Ishikawa (cell line): Measurements from ENCODE around the gene TTC23L.
A peak's percentile ranks its signal among the peaks of the same experiment; 100 is the strongest.

Experiments
- CEBPB ChIP-seq: IDR thresholded peaks from 2 replicates; pipeline ENCODE4 v1.6.1; 2012
- CREB1 ChIP-seq: IDR thresholded peaks from 2 replicates; pipeline ENCODE4 v1.6.1; 2012; ENCODE audit warnings: low read depth
- EGR1 ChIP-seq: IDR thresholded peaks from 2 replicates; pipeline ENCODE4 v1.6.1; 2012
- EP300 ChIP-seq: IDR thresholded peaks from 2 replicates; pipeline ENCODE4 v1.6.1; 2012; ENCODE audit warnings: borderline replicate concordance
- FOXM1 ChIP-seq: IDR thresholded peaks from 2 replicates; pipeline ENCODE4 v1.6.1; 2012; ENCODE audit warnings: low read depth, borderline replicate concordance
- NFIC ChIP-seq: IDR thresholded peaks from 2 replicates; pipeline ENCODE4 v1.6.1; 2012
- RAD21 ChIP-seq: IDR thresholded peaks from 2 replicates; pipeline ENCODE4 v1.6.1; 2012; ENCODE audit warnings: low read depth
- TAF1 ChIP-seq: IDR thresholded peaks from 2 replicates; pipeline ENCODE4 v1.6.1; 2012; ENCODE audit warnings: low read depth, mild to moderate bottlenecking
- TCF12 ChIP-seq: IDR thresholded peaks from 2 replicates; pipeline ENCODE4 v1.6.1; 2012; ENCODE audit warnings: low read depth
- TEAD4 ChIP-seq: IDR thresholded peaks from 2 replicates; pipeline ENCODE4 v1.6.1; 2012
- YY1 ChIP-seq: IDR thresholded peaks from 2 replicates; pipeline ENCODE4 v1.6.1; 2012; ENCODE audit warnings: low read depth
- ZBTB7A ChIP-seq: IDR thresholded peaks from 2 replicates; pipeline ENCODE4 v1.6.1; 2012; ENCODE audit warnings: low read depth
- TF ChIP-seq, protein P1 (sequence below): IDR thresholded peaks from 2 replicates; pipeline ENCODE4 v1.6.1; 2012; ENCODE audit warnings: low read depth, mild to moderate bottlenecking
- TF ChIP-seq, protein P2 (sequence below): IDR thresholded peaks from 2 replicates; pipeline ENCODE4 v1.6.1; 2012
- TF ChIP-seq, protein P3 (sequence below): IDR thresholded peaks from 2 replicates; pipeline ENCODE4 v1.6.1; 2012

Gene TTC23L

DNA sequence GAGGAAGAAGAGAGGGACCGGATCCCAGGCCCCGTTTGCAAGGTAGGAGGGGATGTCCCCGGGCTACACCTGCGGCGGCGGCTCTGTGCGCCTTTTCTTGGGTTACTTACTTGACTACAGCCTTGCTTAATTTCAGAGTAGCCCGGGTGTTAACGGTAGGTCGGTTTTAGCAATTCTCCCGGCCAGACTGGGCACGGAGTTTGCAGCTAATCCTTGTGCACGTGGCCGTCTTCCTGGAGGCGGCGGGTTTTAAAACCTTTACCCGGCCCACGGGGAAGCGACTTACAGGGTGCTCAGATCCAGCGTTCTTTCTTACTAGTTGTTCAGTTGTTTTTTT is 76.9 kb downstream of the TTC23L start:
- TF ChIP-seq, protein P1, sequence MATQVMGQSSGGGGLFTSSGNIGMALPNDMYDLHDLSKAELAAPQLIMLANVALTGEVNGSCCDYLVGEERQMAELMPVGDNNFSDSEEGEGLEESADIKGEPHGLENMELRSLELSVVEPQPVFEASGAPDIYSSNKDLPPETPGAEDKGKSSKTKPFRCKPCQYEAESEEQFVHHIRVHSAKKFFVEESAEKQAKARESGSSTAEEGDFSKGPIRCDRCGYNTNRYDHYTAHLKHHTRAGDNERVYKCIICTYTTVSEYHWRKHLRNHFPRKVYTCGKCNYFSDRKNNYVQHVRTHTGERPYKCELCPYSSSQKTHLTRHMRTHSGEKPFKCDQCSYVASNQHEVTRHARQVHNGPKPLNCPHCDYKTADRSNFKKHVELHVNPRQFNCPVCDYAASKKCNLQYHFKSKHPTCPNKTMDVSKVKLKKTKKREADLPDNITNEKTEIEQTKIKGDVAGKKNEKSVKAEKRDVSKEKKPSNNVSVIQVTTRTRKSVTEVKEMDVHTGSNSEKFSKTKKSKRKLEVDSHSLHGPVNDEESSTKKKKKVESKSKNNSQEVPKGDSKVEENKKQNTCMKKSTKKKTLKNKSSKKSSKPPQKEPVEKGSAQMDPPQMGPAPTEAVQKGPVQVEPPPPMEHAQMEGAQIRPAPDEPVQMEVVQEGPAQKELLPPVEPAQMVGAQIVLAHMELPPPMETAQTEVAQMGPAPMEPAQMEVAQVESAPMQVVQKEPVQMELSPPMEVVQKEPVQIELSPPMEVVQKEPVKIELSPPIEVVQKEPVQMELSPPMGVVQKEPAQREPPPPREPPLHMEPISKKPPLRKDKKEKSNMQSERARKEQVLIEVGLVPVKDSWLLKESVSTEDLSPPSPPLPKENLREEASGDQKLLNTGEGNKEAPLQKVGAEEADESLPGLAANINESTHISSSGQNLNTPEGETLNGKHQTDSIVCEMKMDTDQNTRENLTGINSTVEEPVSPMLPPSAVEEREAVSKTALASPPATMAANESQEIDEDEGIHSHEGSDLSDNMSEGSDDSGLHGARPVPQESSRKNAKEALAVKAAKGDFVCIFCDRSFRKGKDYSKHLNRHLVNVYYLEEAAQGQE = no peak
- TF ChIP-seq TAF1 = no peak
- no peak for TF ChIP-seq EGR1
- no peak for TF ChIP-seq NFIC
- no peak for TF ChIP-seq TEAD4
- TF ChIP-seq ZBTB7A = no peak
- TF ChIP-seq CREB1 = no peak
- no peak for TF ChIP-seq FOXM1
- no peak for TF ChIP-seq YY1
- TF ChIP-seq EP300 = no peak
- TF ChIP-seq TCF12 = no peak
- no peak for TF ChIP-seq CEBPB
- TF ChIP-seq, protein P2, sequence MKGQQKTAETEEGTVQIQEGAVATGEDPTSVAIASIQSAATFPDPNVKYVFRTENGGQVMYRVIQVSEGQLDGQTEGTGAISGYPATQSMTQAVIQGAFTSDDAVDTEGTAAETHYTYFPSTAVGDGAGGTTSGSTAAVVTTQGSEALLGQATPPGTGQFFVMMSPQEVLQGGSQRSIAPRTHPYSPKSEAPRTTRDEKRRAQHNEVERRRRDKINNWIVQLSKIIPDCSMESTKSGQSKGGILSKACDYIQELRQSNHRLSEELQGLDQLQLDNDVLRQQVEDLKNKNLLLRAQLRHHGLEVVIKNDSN = no peak
- TF ChIP-seq, protein P3, sequence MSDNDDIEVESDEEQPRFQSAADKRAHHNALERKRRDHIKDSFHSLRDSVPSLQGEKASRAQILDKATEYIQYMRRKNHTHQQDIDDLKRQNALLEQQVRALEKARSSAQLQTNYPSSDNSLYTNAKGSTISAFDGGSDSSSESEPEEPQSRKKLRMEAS = no peak
- TF ChIP-seq RAD21 = no peak

DNA sequence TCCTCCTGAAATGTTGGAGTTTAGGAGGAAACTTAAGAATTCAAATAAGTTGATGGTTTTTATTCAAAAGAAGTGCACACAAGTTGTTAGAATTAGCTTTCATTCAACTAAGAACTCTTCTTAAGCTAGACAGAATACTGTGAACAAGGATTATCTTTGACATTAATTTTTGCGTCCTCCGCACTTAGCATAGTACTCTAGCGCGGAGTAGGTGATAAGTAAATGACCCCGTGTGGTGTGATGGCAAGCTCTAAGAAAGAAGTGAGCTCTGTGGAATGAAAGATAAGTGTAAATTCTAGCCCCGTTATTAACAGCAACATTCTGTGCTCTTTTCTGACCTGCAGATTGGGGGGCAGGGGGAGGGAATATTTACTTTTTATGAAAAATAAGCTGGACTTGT is 77.6 kb downstream of the TTC23L start:
- TF ChIP-seq TAF1 (no peak), CREB1 (no peak), RAD21 (no peak), EP300 (no peak), TEAD4 (no peak), NFIC (no peak)
- TF ChIP-seq, protein P3 = no peak

DNA sequence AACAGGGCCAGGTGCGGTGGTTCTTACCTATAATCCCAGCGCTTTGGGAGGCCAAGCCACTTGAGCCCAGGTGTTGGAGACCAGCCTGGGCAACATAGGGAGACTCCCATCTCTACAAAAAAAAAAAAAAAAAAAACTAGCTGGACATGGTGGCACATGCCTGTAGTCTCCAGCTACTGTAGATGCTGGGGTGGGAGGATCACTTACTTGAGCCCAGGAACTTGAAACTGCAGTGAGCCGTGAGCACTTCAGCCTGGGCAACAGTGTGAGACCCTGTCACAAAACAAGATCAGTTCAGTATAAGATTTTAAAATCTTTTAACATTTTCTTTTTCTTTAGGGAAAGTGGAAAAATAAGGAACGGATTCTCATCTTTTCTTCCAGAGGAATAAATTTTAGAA is 79.1 kb downstream of the TTC23L start:
- TF ChIP-seq, protein P1 = no peak
- TF ChIP-seq, protein P3 = no peak
- no peak for TF ChIP-seq TEAD4
- no peak for TF ChIP-seq CREB1
- TF ChIP-seq EP300 = no peak
- TF ChIP-seq, protein P2 = no peak
- no peak for TF ChIP-seq YY1

DNA sequence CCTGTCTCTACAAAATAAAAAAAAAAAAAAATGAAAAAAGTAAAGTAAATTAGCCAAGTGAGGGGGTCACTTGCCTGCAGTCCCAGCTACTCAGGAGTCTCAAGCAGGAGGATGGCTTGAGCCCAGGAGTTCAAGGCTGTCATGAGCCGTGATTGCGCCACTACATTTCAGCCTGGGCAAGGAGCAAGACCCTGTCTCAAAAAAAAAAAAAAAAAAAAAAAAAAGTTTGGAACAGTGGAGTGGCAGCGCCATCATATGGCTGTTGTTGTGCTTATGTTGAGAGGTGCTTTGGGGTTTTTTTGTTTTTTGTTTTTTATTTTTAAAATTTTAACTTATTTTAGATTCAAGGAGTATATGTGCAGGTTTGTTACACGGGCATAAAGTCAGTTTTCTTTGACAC is 80.1 kb downstream of the TTC23L start:
- no peak for TF ChIP-seq CREB1
- no peak for TF ChIP-seq RAD21
- TF ChIP-seq CEBPB = peak; percentile 38; the same call in 1 of the 2 replicates
- TF ChIP-seq EP300 = no peak

DNA sequence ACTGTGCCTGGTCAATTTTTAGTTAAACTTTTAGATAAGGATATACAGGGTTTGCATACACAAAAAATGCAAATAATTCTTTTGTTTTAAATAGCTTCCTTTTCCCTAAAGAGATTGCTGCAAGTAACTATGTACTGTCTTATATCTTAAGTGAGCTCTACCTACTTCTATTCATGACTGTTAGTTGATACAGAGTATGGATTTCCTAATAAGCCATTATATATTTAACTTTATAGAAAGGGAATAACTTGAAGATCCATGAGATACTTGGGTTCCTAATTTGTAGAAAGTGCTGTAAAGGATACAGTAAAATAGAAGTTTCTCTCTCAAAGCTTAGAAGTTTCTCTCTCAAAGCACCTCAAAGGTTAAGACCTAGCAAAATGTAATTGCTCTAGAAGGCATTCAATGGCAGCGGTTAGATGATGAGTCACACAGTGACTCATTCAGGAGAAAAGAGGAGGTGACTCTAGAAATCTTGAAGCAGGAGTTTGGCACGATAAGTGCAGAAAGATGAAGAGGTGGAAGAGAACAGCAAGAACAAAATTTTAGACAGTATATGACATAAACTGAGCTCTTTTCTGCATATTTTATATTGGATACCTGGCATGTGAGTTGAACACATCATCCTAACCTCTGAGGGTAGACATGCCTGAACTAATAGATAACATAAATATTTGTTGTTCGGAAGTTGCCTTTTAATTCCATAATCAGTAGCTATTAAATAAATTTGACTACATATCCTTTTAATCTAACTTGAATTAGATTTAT is 84.9 kb downstream of the TTC23L start:
- TF ChIP-seq, protein P2 = no peak
- TF ChIP-seq NFIC = peak; percentile 53
- TF ChIP-seq, protein P1 = no peak
- 0 out of 2 replicates have a peak, but pooled peaks have one; percentile 20 for TF ChIP-seq YY1
- TF ChIP-seq TCF12 = 0 out of 2 replicates have a peak, but pooled peaks have one; percentile 15
- no peak for TF ChIP-seq RAD21
- TF ChIP-seq EP300 = no peak
- 0 out of 2 replicates have a peak, but pooled peaks have one; percentile 14 for TF ChIP-seq TEAD4
- TF ChIP-seq CEBPB = no peak
- TF ChIP-seq TAF1 = no peak
